Cardiac ventricle fibroblast (primary cell): Measurements from ENCODE around the gene CCDC175. TPM values are rescaled to one million over a fixed set of nuclear protein-coding genes. Genes with fewer than 3 reads are reported as not detected.

Experiments
- total RNA-seq: library from RNA; depleted of rRNA; stranded (reverse); fragments of >200 nt; gene quantifications from 2 replicates; pipeline ENCODE4 v1.2.3, GENCODE V29; 2015

CCDC175 gene
- total RNA-seq = not detected in 2 replicates

DNA sequence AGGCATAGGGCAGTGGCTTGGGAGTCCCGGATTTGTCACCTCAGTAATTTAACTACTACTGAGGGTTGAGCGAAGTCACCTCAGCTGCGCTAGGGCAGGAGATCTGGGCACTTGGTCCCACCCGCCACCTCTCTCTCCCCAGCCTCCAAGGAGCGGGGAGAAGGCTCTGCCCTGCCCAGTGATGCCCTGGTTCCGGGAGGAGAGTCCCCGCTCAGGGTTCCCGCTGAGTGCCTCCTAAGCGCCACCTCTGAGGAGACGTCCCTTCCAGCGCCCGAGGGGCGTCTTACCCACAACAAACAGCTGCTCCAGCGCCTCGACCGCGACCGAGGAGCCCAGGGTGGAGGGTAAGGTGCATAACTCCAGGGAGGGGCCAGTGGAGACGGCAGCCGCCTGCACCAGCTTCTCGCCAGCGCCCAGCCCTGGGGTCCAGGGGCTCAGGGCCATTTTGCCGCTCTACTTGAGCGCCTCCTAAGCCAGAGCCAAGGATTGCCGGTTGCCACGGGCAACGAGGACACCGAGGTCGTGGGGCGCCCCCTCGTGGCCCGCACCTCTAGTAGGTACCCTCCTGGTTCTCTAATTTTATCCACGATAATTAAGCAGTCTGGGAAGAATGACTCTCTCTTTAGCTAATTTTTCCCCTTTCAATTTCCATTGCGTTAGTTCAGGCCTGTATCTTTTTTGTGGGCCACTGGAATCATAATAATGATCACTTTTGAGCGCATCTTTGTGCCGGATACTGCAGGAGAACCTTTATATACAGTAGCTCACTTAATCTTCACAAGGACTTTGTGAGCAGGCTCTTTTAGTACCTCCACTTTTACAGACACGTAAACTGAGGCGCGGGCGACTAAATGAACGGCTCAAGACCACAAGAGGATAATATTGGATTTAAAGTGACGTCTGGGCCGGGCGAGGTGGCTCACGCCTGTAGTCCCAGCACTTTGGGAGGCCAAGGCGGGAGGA lies at the start of gene CCDC175:
CCDC175 (minus strand) TSS at position 481 of the 963 bp plus-strand sequence; CDS start at position 444, 37 bp downstream.

DNA sequence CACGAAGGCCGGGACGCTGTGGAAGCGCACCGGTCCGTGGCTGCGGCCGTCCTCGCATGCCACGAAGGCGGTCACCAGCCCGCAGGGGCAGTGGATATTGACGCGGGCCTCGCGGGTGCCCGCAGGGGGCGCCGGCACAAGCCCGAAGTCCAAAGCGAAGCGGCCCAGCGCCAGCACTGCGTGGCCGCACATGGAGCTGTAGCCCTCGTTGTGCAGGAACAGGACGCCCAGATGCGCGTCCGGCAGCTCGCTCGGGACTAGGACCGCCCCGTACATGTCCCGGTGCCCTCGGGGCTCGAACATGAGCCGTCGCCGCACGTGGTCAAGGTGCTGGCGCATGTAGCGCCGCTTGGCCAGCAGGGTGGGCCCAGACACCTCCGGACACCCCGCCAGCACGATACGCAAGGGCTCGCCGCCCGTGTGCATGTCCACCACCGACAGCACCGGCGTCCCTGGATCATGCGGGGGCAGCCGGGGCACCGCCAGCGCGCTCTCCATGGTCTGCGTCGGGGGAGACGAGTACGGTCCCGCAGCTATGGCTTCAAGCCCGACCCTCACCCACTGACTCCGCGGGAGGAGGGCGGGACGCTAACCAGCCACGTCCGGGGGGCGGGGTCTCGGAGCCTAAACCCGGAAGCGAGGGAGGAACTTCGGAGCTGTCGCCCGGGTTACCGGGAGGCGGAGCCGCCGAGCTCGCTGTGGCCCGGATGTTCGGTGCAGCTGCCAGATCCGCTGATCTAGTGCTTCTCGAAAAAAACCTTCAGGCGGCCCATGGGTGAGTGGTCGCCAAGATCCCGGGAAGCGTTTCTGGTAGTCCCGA lies 92.6 kb downstream of the CCDC175 start, which contains the start of the genes JKAMP and L3HYPDH:
JKAMP (plus strand) TSS at position 699 of the 820 bp plus-strand sequence; CDS start at position 772, 73 bp downstream.
L3HYPDH (minus strand) TSS at position 590 of the 820 bp plus-strand sequence; CDS start at position 498, 92 bp downstream.

DNA sequence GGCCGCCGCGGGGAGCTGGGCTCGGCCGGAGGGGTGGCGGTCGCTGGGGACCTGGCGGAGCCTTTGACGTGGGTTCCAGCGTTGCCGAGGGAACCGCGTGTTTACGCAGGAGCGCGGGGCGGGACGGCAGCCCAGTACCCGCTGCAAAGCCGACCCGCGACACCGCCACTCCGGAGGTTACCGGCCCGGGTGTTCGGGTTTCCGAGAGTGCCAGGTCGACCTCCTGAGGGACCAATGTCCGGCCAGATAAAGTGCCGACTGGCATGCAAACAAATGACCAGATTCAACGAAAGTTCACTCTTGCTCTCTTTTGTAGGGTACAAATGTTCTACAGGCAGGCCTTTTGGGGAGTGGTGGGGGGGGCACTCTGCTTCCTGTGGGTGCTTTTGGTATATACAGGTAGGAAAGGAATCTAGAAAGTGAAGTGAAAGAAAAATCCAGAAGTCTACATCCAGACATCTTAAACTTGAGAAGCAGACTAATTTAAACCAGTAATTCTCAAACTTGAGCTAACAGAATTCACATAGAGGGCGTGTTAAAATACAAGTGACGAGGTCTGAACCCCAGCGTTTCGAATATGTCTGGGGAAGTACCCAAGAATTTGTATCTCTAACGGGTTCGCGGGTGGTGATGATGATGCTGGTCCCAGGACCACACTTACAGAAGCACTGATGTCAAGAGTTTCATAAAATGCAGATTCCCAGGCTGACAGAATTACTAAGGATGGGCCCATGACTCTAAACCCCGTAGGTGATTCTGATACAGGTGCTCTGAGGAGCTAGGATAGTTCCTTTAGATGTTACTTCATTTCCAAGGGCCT lies 111.1 kb downstream of the CCDC175 start, which contains the start of gene GPR135:
GPR135 (minus strand) TSS at position 65 of the 820 bp plus-strand sequence. CDS start 154 bp downstream, outside the sequence.

Other genes starting within 250 kb of the CCDC175 start
- 2.2 and 2.5 TPM in 2 replicates for gene GPR135, start 111.4 kb downstream of the CCDC175 start, total RNA-seq
- gene L3HYPDH, start 92.4 kb downstream of the CCDC175 start, total RNA-seq = 49.6 and 56.0 TPM in 2 replicates
- 40.7 and 46.7 TPM in 2 replicates for gene JKAMP, start 92.3 kb downstream of the CCDC175 start, total RNA-seq